ENCODE data around the gene VEZF1.
"Not testable (repeated sequence)": the region's sequence is repeated elsewhere in the genome, so short reads cannot be mapped to it uniquely, and the experiment has no call there.

- not testable (repeated sequence) for TF ChIP-seq CTCF (IDR thresholded peaks at IDR 0.05; ENCODE audit: insufficient read depth, low read length); POLR2AphosphoS5 (IDR thresholded peaks at IDR 0.05; ENCODE audit: low read depth); GABPA (IDR thresholded peaks at IDR 0.05; ENCODE audit: low read depth); REST (IDR thresholded peaks at IDR 0.05; ENCODE audit: insufficient replicate concordance, low read depth)
Observed at GRCh38 chr17:57958391-57958790, 29.7 kb downstream of the VEZF1 start.
